ENCODE data around the gene KCNIP4.
"Not testable (repeated sequence)": the region's sequence is repeated elsewhere in the genome, so short reads cannot be mapped to it uniquely, and the experiment has no call there.

Gene KCNIP4

DNA sequence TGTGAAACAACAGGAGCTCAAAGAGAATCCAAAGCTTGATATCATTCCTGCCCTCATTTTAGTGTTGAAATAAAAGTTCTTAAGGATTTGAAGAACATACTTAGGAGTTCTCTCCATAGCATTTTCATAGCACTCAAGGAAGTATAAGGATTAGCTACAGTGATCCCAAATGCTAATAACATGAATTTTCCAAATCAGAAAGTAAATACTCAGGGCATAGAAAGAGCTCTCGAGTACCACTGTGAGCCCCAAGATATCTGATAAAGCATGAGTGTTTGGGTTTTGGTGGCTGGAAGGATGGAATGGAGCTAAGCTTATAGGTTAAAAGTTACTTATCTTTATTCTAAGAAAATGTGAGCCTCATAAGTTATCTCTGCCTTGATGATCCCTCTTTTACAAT is 584.9 kb downstream of the KCNIP4 start:
- POLR2A ChIA-PET, result no interaction called here
- TF ChIP-seq CTBP1 (IDR thresholded peaks at IDR 0.05; ENCODE audit: borderline replicate concordance), result no peak
- no peak for TF ChIP-seq SP1 (IDR thresholded peaks at IDR 0.05)
- TF ChIP-seq LEF1 (IDR thresholded peaks at IDR 0.05; ENCODE audit: borderline replicate concordance), result no peak
- TF ChIP-seq ARNT (IDR thresholded peaks at IDR 0.05), result no peak
- TF ChIP-seq ZNF384 (IDR thresholded peaks at IDR 0.05), result no peak
- no peak for TF ChIP-seq L3MBTL2 (conservative IDR thresholded peaks at IDR 0.05)
- no peak for TF ChIP-seq ELF4 (IDR thresholded peaks at IDR 0.05)
- no peak for TF ChIP-seq SUZ12 (IDR thresholded peaks at IDR 0.05)
- no peak for TF ChIP-seq FOXM1 (IDR thresholded peaks at IDR 0.05; ENCODE audit: borderline replicate concordance)
- no peak for TF ChIP-seq NFRKB (IDR thresholded peaks at IDR 0.05)
- TF ChIP-seq FOXA1 (IDR thresholded peaks at IDR 0.05), result no peak
- TF ChIP-seq PKNOX1 (IDR thresholded peaks at IDR 0.05), result no peak
- TF ChIP-seq BHLHE40 (IDR thresholded peaks at IDR 0.05; ENCODE audit: borderline replicate concordance), result no peak
- no peak for TF ChIP-seq HDGF (IDR thresholded peaks at IDR 0.05; ENCODE audit: borderline replicate concordance)
- TF ChIP-seq TARDBP (IDR thresholded peaks at IDR 0.05), result no peak
- no peak for TF ChIP-seq FOXK2 (IDR thresholded peaks at IDR 0.05)
- CTCF ChIA-PET, result no interaction called here
- no peak for DNase-seq (ENCODE audit: extremely low spot score)

GRCh38 chr4:21352354-21352753 is 596.2 kb downstream of the KCNIP4 start:
- POLR2A ChIA-PET; DNase-seq (ENCODE audit: extremely low spot score); CTCF ChIA-PET: not testable (repeated sequence)

DNA sequence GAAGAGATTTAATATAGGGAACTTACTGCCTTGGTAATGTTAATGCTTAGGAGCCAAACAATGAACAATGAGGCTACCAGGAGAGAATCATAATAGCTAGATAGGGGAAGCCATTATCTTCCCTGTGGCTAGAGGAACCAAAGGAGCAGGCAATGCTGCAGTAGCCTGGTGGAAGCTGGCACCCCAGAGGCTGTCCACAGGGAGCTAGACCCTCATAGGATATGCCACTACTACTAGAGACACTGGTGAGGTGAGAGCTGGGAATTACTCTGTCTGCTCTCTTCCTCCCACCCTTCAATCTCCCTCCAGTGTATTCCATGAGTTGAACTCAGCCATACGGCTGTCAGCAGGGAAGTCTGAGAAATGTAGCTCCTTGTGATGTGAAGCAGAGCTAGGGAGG is 601.4 kb downstream of the KCNIP4 start:
- CTCF ChIA-PET, result no interaction called here
- DNase-seq (ENCODE audit: extremely low spot score), result no peak
- POLR2A ChIA-PET, result no interaction called here
- no peak for TF ChIP-seq SUZ12 (IDR thresholded peaks at IDR 0.05)
- no peak for TF ChIP-seq HDGF (IDR thresholded peaks at IDR 0.05; ENCODE audit: borderline replicate concordance)
- no peak for TF ChIP-seq L3MBTL2 (conservative IDR thresholded peaks at IDR 0.05)
- no peak for TF ChIP-seq ZNF384 (IDR thresholded peaks at IDR 0.05)
- no peak for TF ChIP-seq CTBP1 (IDR thresholded peaks at IDR 0.05; ENCODE audit: borderline replicate concordance)
- no peak for TF ChIP-seq PKNOX1 (IDR thresholded peaks at IDR 0.05)

GRCh38 chr4:21327976-21328700 is 620.4 kb downstream of the KCNIP4 start:
- DNase-seq (ENCODE audit: extremely low spot score), result no peak
- ChIA-PET POLR2A (no interaction called here), CTCF (no interaction called here)
- TF ChIP-seq ZNF384 (IDR thresholded peaks at IDR 0.05) (no peak), PKNOX1 (IDR thresholded peaks at IDR 0.05) (no peak), LEF1 (IDR thresholded peaks at IDR 0.05; ENCODE audit: borderline replicate concordance) (no peak), CTBP1 (IDR thresholded peaks at IDR 0.05; ENCODE audit: borderline replicate concordance) (no peak), ARNT (IDR thresholded peaks at IDR 0.05) (no peak), HDGF (IDR thresholded peaks at IDR 0.05; ENCODE audit: borderline replicate concordance) (no peak), SUZ12 (IDR thresholded peaks at IDR 0.05) (no peak), FOXK2 (IDR thresholded peaks at IDR 0.05) (no peak)

DNA sequence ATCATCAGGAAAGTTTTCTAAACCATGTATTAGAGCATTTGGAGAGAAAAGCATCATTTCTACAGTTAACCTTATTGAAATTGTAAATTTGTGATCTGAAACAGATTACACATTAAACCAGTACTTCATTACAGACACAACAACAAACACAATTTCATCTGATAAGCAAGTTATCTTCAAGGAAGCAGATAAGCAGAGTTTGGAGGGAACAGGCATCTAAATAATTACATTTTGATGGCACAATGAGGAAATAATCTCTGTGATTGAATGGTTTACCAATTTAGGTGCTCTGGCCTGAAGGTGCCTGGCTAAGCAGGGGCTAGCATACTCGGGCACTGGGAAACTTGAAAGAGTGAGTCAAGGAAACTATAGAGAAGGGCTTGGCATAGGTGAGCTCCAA is 628.5 kb downstream of the KCNIP4 start:
- no peak for TF ChIP-seq FOXK2 (IDR thresholded peaks at IDR 0.05)
- no peak for TF ChIP-seq NFRKB (IDR thresholded peaks at IDR 0.05)
- no peak for TF ChIP-seq CTBP1 (IDR thresholded peaks at IDR 0.05; ENCODE audit: borderline replicate concordance)
- no peak for TF ChIP-seq BHLHE40 (IDR thresholded peaks at IDR 0.05; ENCODE audit: borderline replicate concordance)
- TF ChIP-seq TARDBP (IDR thresholded peaks at IDR 0.05), result no peak
- TF ChIP-seq HDGF (IDR thresholded peaks at IDR 0.05; ENCODE audit: borderline replicate concordance), result no peak
- TF ChIP-seq ZNF384 (IDR thresholded peaks at IDR 0.05), result no peak
- TF ChIP-seq ARNT (IDR thresholded peaks at IDR 0.05), result no peak
- TF ChIP-seq SP1 (IDR thresholded peaks at IDR 0.05), result no peak
- no peak for TF ChIP-seq PKNOX1 (IDR thresholded peaks at IDR 0.05)
- no peak for TF ChIP-seq LEF1 (IDR thresholded peaks at IDR 0.05; ENCODE audit: borderline replicate concordance)
- TF ChIP-seq FOXM1 (IDR thresholded peaks at IDR 0.05; ENCODE audit: borderline replicate concordance), result no peak
- no peak for TF ChIP-seq SUZ12 (IDR thresholded peaks at IDR 0.05)
- no peak for TF ChIP-seq L3MBTL2 (conservative IDR thresholded peaks at IDR 0.05)
- no peak for TF ChIP-seq FOXA1 (IDR thresholded peaks at IDR 0.05)
- TF ChIP-seq ELF4 (IDR thresholded peaks at IDR 0.05), result no peak
- DNase-seq (ENCODE audit: extremely low spot score), result no peak
- CTCF ChIA-PET, result no interaction called here
- POLR2A ChIA-PET, result no interaction called here

DNA sequence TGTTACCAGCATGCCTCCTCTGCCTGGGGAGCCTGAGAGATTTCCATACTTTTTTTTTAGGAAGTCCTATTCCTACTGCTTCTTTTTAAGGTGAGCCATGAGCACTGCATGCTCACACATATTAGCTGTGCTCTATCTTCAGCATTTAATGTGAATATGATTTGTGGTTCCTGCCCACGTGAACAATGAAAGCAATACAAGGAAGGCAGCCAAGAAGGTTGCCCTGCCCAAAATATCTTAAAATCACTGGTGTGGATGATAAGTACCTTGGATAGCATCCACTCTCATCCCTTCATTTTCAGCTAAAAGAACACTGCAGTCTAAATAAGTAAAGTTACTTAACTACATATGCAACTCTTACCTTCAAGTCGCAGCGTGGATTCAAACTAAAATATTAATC is 640.9 kb downstream of the KCNIP4 start:
- DNase-seq (ENCODE audit: extremely low spot score), result no peak
- TF ChIP-seq SP1 (IDR thresholded peaks at IDR 0.05) (no peak), HDGF (IDR thresholded peaks at IDR 0.05; ENCODE audit: borderline replicate concordance) (no peak), CTBP1 (IDR thresholded peaks at IDR 0.05; ENCODE audit: borderline replicate concordance) (no peak), FOXK2 (IDR thresholded peaks at IDR 0.05) (no peak), FOXA1 (IDR thresholded peaks at IDR 0.05) (no peak), FOXM1 (IDR thresholded peaks at IDR 0.05; ENCODE audit: borderline replicate concordance) (no peak), PKNOX1 (IDR thresholded peaks at IDR 0.05) (no peak), LEF1 (IDR thresholded peaks at IDR 0.05; ENCODE audit: borderline replicate concordance) (no peak), BHLHE40 (IDR thresholded peaks at IDR 0.05; ENCODE audit: borderline replicate concordance) (no peak), ELF4 (IDR thresholded peaks at IDR 0.05) (no peak), TARDBP (IDR thresholded peaks at IDR 0.05) (no peak), NFRKB (IDR thresholded peaks at IDR 0.05) (no peak), SUZ12 (IDR thresholded peaks at IDR 0.05) (no peak), L3MBTL2 (conservative IDR thresholded peaks at IDR 0.05) (no peak), ARNT (IDR thresholded peaks at IDR 0.05) (no peak), ZNF384 (IDR thresholded peaks at IDR 0.05) (no peak)
- ChIA-PET CTCF (no interaction called here), POLR2A (no interaction called here)

All from HEK293T (cell line).